GM21723 (cell line): ENCODE measurements around the gene CORO1C.

ENCODE experiments used
- ATAC-seq: cut with Tn5 transposase; IDR thresholded peaks from one replicate; pipeline ENCODE4 v1.9.1; 2021; ENCODE audit warnings: mild to moderate bottlenecking, moderate library complexity; ENCODE audit not compliant: unreplicated experiment

CORO1C gene

GRCh38 chr12:108653922-108654321 is 77.4 kb downstream of the CORO1C start:
- ATAC-seq = no peak

- no peak for ATAC-seq
Measured at GRCh38 chr12:108653082-108653516, 78.2 kb downstream of the CORO1C start.

- no peak for ATAC-seq
Measured at GRCh38 chr12:108650083-108650482, 81.2 kb downstream of the CORO1C start.

GRCh38 chr12:108649669-108650068 is 81.6 kb downstream of the CORO1C start:
- ATAC-seq = no peak

- ATAC-seq = no peak
Measured at GRCh38 chr12:108649126-108649525, 82.2 kb downstream of the CORO1C start.

- ATAC-seq = no peak
Measured at GRCh38 chr12:108648371-108648770, 82.9 kb downstream of the CORO1C start.

GRCh38 chr12:108647585-108648287 is 83.6 kb downstream of the CORO1C start:
- no peak for ATAC-seq

- no peak for ATAC-seq
Measured at GRCh38 chr12:108646600-108647579, 84.4 kb downstream of the CORO1C start.

- ATAC-seq = no peak
Measured at GRCh38 chr12:108645686-108646599, 85.4 kb downstream of the CORO1C start.

GRCh38 chr12:108644811-108645120 is 86.6 kb downstream of the CORO1C start:
- no peak for ATAC-seq

GRCh38 chr12:108643941-108644810 is 87.1 kb downstream of the CORO1C start:
- ATAC-seq = no peak

- ATAC-seq = no peak
Measured at GRCh38 chr12:108642899-108643654, 88.2 kb downstream of the CORO1C start.

GRCh38 chr12:108642269-108642870 is 88.9 kb downstream of the CORO1C start:
- no peak for ATAC-seq

GRCh38 chr12:108641446-108642268 is 89.7 kb downstream of the CORO1C start:
- ATAC-seq = no peak

- no peak for ATAC-seq
Measured at GRCh38 chr12:108640802-108641445, 90.4 kb downstream of the CORO1C start.

- ATAC-seq = no peak
Measured at GRCh38 chr12:108638997-108639822, 92.1 kb downstream of the CORO1C start.
